ENCODE measurements around the gene NFIA. TPM values are rescaled to one million over a fixed set of nuclear protein-coding genes. Genes with fewer than 3 reads are reported as not detected.

NFIA gene
- total and polyA plus RNA-seq, 2 of the 13 experiments (the other 11 are each of a cell fraction or from before 2014, with no cell fraction given): 14.7 to 28.5 TPM

GRCh38 chr1:61301824-61302657 lies 219.7 kb downstream of the NFIA start (continued):
- TF ChIP-seq ZNF124 (CRISPR knock-in tag; IDR thresholded peaks at IDR 0.05): no peak
- peak; percentile 83; the same call in 1 of the 2 replicates for TF ChIP-seq TBX3 (IDR thresholded peaks at IDR 0.05; ENCODE audit: borderline replicate concordance)
- 0 out of 2 replicates have a peak, but pooled peaks have one; percentile 26 for TF ChIP-seq PATZ1 (CRISPR knock-in tag; IDR thresholded peaks at IDR 0.05)
- no peak for TF ChIP-seq HNRNPK (IDR thresholded peaks at IDR 0.05; ENCODE audit: low read depth, low read length, poor library complexity, severe bottlenecking)
- no peak for TF ChIP-seq ZSCAN22 (CRISPR knock-in tag; IDR thresholded peaks at IDR 0.05)
- TF ChIP-seq WIZ (CRISPR knock-in tag; IDR thresholded peaks at IDR 0.05): no peak
- no peak for TF ChIP-seq ZNF337 (CRISPR knock-in tag; IDR thresholded peaks at IDR 0.05; ENCODE audit: borderline replicate concordance, low read depth)
- TF ChIP-seq, protein P1, sequence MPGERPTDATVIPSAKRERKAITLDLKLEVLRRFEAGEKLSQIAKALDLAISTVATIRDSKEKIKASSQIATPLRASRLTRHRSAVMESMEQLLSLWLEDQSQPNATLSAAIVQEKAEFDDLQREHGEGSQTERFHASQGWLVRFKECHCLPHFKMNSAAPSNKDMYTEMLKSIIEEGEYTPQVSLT (CRISPR knock-in tag; IDR thresholded peaks at IDR 0.05; ENCODE audit: borderline replicate concordance, low read depth): no peak
- TF ChIP-seq ZFY (CRISPR knock-in tag; IDR thresholded peaks at IDR 0.05): no peak
- peak; percentile 24; the same call in 1 of the 2 replicates for TF ChIP-seq RXRA (CRISPR knock-in tag; IDR thresholded peaks at IDR 0.05)
- TF ChIP-seq KLF6 (CRISPR knock-in tag; IDR thresholded peaks at IDR 0.05): no peak
- TF ChIP-seq ARID3A (IDR thresholded peaks at IDR 0.05; ENCODE audit: low read depth, low read length): no peak
- peak; percentile 18; the same call in 1 of the 2 replicates for TF ChIP-seq RARA (CRISPR knock-in tag; IDR thresholded peaks at IDR 0.05)
- TF ChIP-seq HDAC2 (CRISPR knock-in tag; IDR thresholded peaks at IDR 0.05): peak; percentile 57; the same call in 1 of the 2 replicates
- TF ChIP-seq ZFP37 (CRISPR knock-in tag; IDR thresholded peaks at IDR 0.05; ENCODE audit: borderline replicate concordance): no peak
- TF ChIP-seq TMF1 (CRISPR knock-in tag; IDR thresholded peaks at IDR 0.05; ENCODE audit: low read depth): no peak
- TF ChIP-seq ZNF432 (CRISPR knock-in tag; IDR thresholded peaks at IDR 0.05; ENCODE audit: borderline replicate concordance): no peak
- TF ChIP-seq ZNF768 (CRISPR knock-in tag; IDR thresholded peaks at IDR 0.05): no peak
- TF ChIP-seq PAF1 (CRISPR knock-in tag; IDR thresholded peaks at IDR 0.05): no peak
- TF ChIP-seq ZNF749 (CRISPR knock-in tag; IDR thresholded peaks at IDR 0.05; ENCODE audit: borderline replicate concordance): no peak
- no peak for TF ChIP-seq HCFC1 (IDR thresholded peaks at IDR 0.05; ENCODE audit: low read depth, low read length)
- no peak for TF ChIP-seq ZNF20 (CRISPR knock-in tag; IDR thresholded peaks at IDR 0.05)
- TF ChIP-seq ARNT (IDR thresholded peaks at IDR 0.05): no peak
- TF ChIP-seq TCF7 (IDR thresholded peaks at IDR 0.05; ENCODE audit: low read depth): no peak
- TF ChIP-seq HOXA3 (CRISPR knock-in tag; IDR thresholded peaks at IDR 0.05): peak; percentile 23; the same call in 1 of the 2 replicates
- TF ChIP-seq NFE2L1 (CRISPR knock-in tag; IDR thresholded peaks at IDR 0.05; ENCODE audit: borderline replicate concordance): no peak
- TF ChIP-seq ZNF773 (CRISPR knock-in tag; IDR thresholded peaks at IDR 0.05; ENCODE audit: borderline replicate concordance): no peak
- TF ChIP-seq ZBTB38 (CRISPR knock-in tag; IDR thresholded peaks at IDR 0.05): no peak
